ENCODE data around the gene SLIT1. TPM values are rescaled to one million over a fixed set of nuclear protein-coding genes. Genes with fewer than 3 reads are reported as not detected.

The SLIT1 gene
- total RNA-seq, 4 donors from 2014 or later = 0.35 to 0.49 TPM; not detected in 2

GRCh38 chr10:97096261-97097083 is 89.3 kb downstream of the SLIT1 start:
- peak in 1 of 2 donors; percentile 43 for DNase-seq
- Histone ChIP-seq H3K36me3 (no peaks in the 10 kb centered on the region), H3K27me3 (no peaks in the 10 kb centered on the region), H3K27ac (no peak overlapping the region), H3K9me3 (no peaks in the 10 kb centered on the region), H3K4me1 (peaks cover 0 to 15% of the 10 kb centered on the region in 2 donors), H3K4me3 (no peak overlapping the region)
- no peak for TF ChIP-seq CTCF (IDR thresholded peaks at IDR 0.05)
- no peak for TF ChIP-seq POLR2A (IDR thresholded peaks at IDR 0.05)
- intact Hi-C loops (cut with DNase I; ENCODE audit: low total_unique reads) = no loop called here

- Histone ChIP-seq H3K27ac (no peak overlapping the region), H3K4me1 (peaks cover 0 to 15% of the 10 kb centered on the region in 2 donors), H3K9me3 (no peaks in the 10 kb centered on the region), H3K36me3 (no peaks in the 10 kb centered on the region), H3K27me3 (no peaks in the 10 kb centered on the region), H3K4me3 (no peak overlapping the region)
- TF ChIP-seq POLR2A (IDR thresholded peaks at IDR 0.05) = no peak
- no peak for TF ChIP-seq CTCF (IDR thresholded peaks at IDR 0.05)
- no peak for DNase-seq
- intact Hi-C loops (cut with DNase I; ENCODE audit: low total_unique reads) = no loop called here
These were observed 90.0 kb downstream of the SLIT1 start for GRCh38 chr10:97095701-97096260.

- intact Hi-C loops (cut with DNase I; ENCODE audit: low total_unique reads) = no loop called here
- H3K4me1 ChIP-seq = peaks cover 0 to 2% of the 10 kb centered on the region in 2 donors
- no peak overlapping the region for H3K27ac ChIP-seq
- no peak for TF ChIP-seq POLR2A (IDR thresholded peaks at IDR 0.05)
- no peak for TF ChIP-seq CTCF (IDR thresholded peaks at IDR 0.05)
- H3K4me3 ChIP-seq = no peak overlapping the region
- DNase-seq = no peak
- H3K9me3 ChIP-seq = no peaks in the 10 kb centered on the region
- no peaks in the 10 kb centered on the region for H3K36me3 ChIP-seq
- no peaks in the 10 kb centered on the region for H3K27me3 ChIP-seq
These were observed 95.1 kb downstream of the SLIT1 start for GRCh38 chr10:97090644-97091043.

GRCh38 chr10:97090035-97090434 is 95.7 kb downstream of the SLIT1 start:
- intact Hi-C loops (cut with DNase I; ENCODE audit: low total_unique reads) = no loop called here
- no peak for DNase-seq
- TF ChIP-seq POLR2A (IDR thresholded peaks at IDR 0.05) = no peak
- no peak for TF ChIP-seq CTCF (IDR thresholded peaks at IDR 0.05)
- Histone ChIP-seq H3K36me3 (no peaks in the 10 kb centered on the region), H3K4me1 (no peaks in the 10 kb centered on the region), H3K4me3 (no peak overlapping the region), H3K9me3 (no peaks in the 10 kb centered on the region), H3K27ac (no peak overlapping the region), H3K27me3 (no peaks in the 10 kb centered on the region)

- TF ChIP-seq CTCF (IDR thresholded peaks at IDR 0.05) (no peak), POLR2A (IDR thresholded peaks at IDR 0.05) (no peak)
- Histone ChIP-seq H3K36me3 (no peaks in the 10 kb centered on the region), H3K27ac (no peak overlapping the region), H3K4me1 (no peaks in the 10 kb centered on the region), H3K9me3 (no peaks in the 10 kb centered on the region), H3K4me3 (no peak overlapping the region), H3K27me3 (no peaks in the 10 kb centered on the region)
- intact Hi-C loops (cut with DNase I; ENCODE audit: low total_unique reads) = no loop called here
- peak in 1 of 2 donors; percentile 21 for DNase-seq
These were observed 96.4 kb downstream of the SLIT1 start for GRCh38 chr10:97089209-97089870.

Data from uterus (tissue), 4 donors.